Caki2 (cell line): ENCODE measurements around the gene ISCA2. TPM values are rescaled to one million over a fixed set of nuclear protein-coding genes. Genes with fewer than 3 reads are reported as not detected.

Experiments used
- DNase-seq: peaks from one replicate; pipeline ENCODE4 v3.0.0-alpha.2; 2015; ENCODE audit warnings: low read depth
- in situ Hi-C: cut with HindIII; loops from 2 replicates; pipeline ENCODE4 v1.10.0; 2016; ENCODE audit warnings: low sequenced_read_pairs, low pct_unique_long_range_greater_than_20kb, mixed read lengths
- total RNA-seq: library from RNA; depleted of rRNA; stranded (reverse); fragments of >200 nt; shearing (Covaris generic); gene quantifications from 2 replicates; pipeline ENCODE4 v1.2.3, GENCODE V29; 2014; ENCODE audit warnings: low replicate concordance

The ISCA2 gene
- total RNA-seq, 1 experiment from 2014 or later = 40.9 TPM

GRCh38 chr14:74503938-74504335 lies 10.4 kb downstream of the ISCA2 start:
- no peak for DNase-seq
- in situ Hi-C loops = no loop called here

- in situ Hi-C loops = no loop called here
- no peak for DNase-seq
These were observed 10.8 kb downstream of the ISCA2 start for GRCh38 chr14:74504412-74504811.

DNA sequence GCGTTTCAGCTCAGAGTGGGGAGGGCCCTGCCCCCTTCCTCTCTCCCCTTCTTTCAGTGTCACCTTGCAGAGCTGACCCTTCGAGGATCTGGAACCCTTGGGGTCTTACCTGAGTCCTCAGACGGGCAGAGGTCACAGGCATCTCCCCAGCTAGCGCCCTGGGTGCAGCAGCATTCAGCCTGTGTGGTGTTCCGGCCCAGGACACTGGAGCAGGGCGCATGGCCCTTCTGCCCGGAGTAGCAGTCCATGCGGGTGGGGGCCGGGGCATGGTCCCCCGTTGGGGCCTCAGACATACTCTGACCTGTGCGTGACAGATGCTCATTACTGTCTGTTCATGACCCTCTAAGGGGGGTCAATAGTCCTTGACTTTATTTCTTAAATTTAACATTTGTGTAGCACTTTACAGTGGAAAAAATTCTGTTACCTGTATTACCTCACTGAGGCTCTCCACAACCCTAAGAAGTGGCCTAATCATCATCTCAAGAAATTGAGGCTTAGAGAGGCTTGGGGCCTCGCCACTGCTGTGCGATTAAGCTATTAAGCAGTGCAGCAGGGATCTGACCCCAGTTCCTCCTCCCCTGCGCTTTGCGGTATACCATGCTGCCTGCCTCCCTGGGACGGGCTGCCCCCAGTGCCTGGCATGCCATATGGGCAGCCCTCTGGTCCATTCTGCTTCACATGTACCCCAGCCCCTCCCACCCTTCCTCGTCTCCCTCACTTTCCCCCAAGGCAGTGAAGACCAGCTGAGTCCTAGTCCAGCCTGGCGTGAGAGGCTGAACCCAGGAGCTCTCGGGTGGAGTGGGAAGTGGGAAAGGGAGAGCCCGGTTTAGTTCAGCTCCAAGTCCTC lies 11.5 kb downstream of the ISCA2 start:
- DNase-seq = no peak

DNA sequence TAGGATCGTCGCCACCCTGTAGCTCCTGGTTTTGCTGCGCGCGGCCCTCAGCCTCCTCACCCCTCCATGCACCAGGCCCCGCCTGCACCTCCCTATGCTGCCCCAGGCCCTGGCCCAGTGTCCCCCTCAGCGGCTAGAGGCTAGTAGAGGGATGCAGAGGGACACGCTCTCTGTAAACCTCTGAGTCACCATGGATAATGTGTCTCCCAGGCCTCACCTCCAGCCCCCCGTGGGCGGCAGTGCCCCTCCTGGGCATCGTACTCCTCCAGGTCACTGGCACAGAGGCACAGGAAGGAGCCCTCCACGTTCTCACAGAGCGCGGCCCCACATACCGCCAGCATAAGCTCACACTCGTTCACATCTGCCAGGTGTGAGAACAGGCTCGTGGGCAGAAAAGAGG lies 12.3 kb downstream of the ISCA2 start:
- in situ Hi-C loops = no loop called here

More for the DNA sequence above, 11.5 kb downstream of the ISCA2 start:
- in situ Hi-C loops = no loop called here

DNA sequence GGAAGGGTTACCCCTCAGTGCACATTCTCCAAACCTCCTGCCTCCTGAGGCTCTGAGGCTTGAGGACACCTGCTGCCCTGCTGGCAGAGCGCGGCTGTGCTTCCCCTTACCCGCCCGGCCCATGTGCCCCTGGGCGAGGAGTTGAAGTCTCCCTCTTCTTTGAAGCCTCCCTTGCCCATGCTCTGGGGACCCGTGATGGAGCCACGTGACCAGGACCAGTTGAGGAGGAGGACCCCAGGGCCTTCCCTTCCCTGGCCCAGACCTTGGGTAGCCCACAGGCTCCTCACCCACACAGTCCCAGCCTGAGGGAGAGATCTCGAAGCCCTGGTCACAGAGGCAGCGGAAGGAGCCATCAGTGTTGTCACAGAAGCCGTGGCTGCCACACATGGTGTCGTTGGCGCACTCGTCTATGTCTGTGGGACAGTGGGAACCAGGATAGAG lies 12.9 kb downstream of the ISCA2 start:
- no peak for DNase-seq
- in situ Hi-C loops = no loop called here

More for the DNA sequence above, 12.3 kb downstream of the ISCA2 start:
- no peak for DNase-seq

DNA sequence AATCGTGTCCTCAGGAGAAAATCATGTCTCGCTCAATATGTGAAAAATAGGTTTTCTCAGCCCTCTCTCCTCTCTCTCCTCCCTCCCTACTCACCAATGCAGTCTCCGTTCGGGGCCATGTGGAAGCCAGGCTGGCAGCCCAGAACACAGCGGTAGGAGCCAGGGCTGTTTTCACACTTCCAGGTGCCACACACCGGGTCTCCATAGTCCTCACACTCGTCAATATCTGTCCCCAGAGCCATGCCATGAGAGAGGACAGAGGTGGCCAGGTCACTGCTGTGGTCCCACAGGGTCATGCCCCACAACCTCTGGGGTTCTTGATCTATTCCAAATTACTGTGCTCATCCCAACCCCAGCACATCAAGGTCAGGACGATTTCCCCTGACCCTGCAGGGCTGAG lies 13.5 kb downstream of the ISCA2 start:
- in situ Hi-C loops = no loop called here
- DNase-seq = no peak

DNA sequence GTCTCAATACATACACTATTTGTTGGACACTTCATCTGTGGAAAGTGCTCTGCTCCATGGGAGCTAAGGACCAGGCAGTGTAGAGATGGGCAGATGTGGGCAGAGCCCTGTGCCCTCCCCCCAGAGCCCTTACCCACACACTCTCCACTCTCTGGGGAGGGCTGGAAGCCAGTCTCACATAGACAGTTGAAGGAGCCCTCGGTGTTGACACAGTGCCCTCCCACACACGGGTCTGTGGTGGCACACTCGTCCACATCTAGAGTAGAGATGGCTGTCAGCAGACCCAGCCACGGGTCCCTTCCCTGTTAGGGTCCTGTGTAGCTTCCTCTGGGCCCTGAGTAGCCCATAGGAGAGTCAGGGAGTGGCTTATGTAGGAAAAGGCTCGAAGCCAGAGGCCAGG lies 14.3 kb downstream of the ISCA2 start:
- DNase-seq = no peak
- in situ Hi-C loops = no loop called here

- in situ Hi-C loops = no loop called here
These were observed 14.7 kb downstream of the ISCA2 start for GRCh38 chr14:74508292-74508731.

DNA sequence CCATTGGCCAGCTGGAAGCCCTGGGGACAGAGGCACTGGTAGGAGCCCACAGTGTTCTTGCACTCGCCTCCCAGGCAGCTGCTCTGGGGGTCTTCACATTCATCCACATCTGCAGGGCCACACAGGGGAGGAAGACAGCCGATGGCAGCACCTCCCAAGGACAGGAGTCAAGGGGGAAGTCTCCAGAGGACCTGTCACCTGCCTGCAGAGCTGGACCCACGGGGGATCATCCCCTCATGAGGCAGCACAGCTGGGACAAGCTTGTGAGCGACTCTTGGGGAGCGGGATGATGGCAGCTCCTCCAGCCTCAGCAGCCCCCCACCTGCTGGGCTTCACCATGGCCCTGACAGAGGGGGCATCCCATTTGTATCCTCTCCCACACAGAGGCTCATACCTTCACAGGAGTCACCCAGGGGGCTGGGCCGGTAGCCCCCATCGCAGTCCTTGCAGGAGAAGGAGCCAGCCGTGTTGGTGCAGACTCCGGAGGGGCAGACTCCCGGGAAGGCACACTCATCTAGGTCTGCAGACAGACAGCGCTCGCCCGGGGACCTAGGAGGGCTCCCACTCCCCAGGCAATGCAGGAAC lies 15.4 kb downstream of the ISCA2 start:
- no peak for DNase-seq
- in situ Hi-C loops = no loop called here

More at GRCh38 chr14:74508292-74508731, 14.7 kb downstream of the ISCA2 start:
- DNase-seq = no peak

- DNase-seq = no peak
- in situ Hi-C loops = no loop called here
These were observed 16.1 kb downstream of the ISCA2 start for GRCh38 chr14:74509587-74510222.

DNA sequence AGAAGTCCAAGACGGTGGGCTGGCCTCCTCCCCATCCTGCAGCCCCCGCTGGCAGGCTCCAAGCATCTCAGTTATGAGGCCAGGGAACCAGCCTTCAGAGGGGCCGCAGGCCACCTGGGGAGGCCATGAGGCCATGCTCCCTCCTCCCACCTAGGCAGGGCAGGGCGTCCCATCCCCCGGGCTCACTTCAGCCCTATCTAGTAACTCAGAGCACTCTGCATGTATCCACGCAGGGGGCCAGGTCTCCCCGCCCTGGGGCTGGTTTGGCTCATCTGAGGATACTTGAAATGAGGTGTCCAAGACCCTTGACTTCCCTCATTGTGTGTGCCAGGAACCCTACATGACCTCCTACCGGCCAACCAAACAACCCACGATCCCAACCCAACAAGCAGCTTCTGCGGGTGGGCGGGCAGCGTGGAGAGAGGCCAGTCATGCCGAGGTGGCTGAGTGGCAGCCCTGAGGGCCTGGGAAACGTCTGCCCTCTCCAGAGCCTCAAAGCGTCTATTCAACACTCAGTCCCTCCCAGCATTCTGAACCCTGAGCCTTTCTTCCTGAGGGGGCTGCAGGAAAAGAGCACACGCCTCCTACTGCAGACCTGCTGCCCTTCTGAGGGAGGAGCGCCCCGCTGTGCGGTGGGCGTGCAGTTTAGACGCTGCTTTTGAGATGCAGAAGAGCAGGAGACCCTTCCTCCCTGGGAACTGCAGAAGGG lies 16.8 kb downstream of the ISCA2 start:
- in situ Hi-C loops = no loop called here
- DNase-seq = no peak

DNA sequence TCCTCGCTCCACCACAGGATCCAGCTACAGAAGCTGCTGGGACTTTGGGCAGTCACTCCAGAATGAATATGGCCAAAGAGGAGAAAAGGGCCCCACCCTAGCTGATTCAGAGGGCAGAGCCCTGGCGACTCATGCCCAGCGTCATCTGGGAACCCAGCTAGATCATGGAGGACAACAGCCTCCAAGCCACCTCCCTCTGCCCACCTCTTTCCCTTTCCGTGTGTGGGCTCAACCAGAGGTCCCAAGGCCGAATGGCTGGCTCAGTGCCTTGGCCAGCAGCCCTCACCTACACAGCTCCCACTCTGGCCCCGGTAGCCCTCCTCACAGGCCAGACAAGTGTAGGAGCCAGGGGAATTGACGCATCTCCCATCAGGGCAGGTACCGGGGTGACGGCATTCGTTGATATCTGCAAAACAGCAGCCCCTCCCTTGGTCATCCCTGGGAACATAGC lies 17.4 kb downstream of the ISCA2 start:
- in situ Hi-C loops = no loop called here
- no peak for DNase-seq

DNA sequence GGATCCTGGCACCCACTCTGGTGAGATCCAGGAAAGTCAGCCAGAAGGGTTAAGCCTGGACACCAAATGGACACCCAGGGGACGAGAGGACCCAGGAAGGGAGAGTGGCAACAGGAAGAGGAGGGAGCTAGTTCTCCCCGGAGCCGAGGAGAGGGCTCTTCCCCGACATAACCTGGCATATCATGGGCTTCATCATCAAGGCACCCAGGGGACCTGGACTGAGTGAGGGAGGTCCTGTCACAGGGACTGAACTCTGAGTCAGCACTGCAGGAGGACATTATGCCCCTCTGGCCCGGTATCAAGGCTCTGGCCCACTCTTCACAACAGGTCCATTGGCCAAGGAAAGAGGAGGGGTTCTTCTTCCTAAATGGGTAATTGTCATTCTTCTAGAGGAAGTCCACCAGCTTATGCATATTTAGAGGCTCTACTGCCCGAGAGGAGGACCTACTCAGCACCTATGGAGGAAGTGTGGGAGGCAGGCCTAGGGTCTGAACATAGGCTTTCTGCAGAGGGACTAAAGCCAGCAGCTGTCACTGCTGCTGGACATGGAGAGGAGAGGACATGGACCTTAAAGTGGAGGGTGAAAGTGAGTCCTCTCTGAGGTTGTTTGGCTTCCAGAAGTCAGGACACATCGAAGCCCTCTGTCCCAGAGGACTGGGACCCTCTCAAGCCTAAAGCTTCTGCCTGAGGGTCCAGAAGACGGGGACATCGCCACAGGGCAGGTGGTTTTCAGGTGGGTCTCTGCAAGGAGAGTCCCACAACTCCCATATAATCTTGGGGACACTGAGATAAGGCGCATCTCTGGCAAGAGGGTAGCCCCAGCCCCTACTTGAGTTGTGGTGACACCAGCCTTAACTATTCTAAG lies 18.6 kb downstream of the ISCA2 start:
- no peak for DNase-seq
- in situ Hi-C loops = no loop called here

GRCh38 chr14:74514471-74514941 lies 20.9 kb downstream of the ISCA2 start:
- in situ Hi-C loops = no loop called here
- DNase-seq = no peak

DNA sequence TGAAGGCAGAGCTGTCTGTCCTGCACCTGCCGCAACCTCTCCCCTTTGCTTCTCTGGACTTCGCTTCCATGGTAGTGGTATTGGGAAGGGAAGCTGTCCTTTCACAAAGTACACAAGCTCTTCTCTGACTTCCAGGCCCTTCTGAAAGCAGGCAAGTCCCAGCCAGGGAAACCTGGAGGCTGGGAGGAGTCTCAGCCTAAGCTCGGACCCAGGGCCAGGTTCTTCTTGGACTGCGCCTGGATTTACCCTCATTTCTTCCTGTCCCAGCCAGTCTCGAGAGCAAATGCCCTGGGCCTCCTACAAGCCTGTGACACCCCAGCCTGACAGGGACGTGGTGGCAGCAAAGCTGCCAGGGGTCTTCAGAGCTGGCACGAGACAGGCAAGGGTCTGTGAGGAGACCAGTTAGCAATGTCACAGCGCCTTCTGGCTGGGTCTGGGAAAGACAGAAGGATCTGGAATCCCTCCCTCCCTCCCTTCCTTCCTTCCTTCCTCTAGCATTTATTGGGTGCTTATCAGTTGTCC lies 22.4 kb downstream of the ISCA2 start:
- in situ Hi-C loops = no loop called here
- DNase-seq = no peak

GRCh38 chr14:74516451-74517160 lies 23.0 kb downstream of the ISCA2 start:
- peak; percentile 15 for DNase-seq
- in situ Hi-C loops = no loop called here

DNA sequence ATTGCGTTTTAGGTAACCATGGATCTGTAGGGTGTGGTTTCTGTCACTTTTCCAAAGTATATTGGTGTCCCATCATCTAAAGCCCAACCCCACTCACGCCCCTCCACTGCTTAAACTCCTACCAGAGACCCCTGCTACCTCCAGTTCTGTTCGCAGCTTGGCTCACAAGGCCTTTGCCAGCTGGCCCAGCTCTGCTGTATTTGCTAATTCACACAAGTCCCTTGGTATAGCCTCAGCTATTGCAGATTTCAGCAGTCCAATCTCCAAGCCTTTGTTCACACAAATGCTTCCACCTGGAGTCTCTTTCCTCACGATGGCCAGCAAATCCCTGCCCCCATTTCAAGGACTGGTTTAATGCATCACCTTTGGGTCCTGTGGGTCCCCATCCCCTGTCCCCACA lies 24.2 kb downstream of the ISCA2 start:
- in situ Hi-C loops = no loop called here
- no peak for DNase-seq
